SIG-M5 treated with dmso at 0.1 percent for 504 hours (cell line): Measurements from ENCODE around the gene XPO4.
A peak's percentile ranks its signal among the peaks of the same experiment; 100 is the strongest.

ENCODE experiments used
- DNase-seq: peaks from one replicate; lab custom pipeline; 2025; ENCODE audit not compliant: unreplicated experiment; lab: John Stamatoyannopoulos, UW

Gene XPO4

GRCh38 chr13:20828539-20829364 is 73.8 kb downstream of the XPO4 start:
- peak; percentile 70 for DNase-seq

DNA sequence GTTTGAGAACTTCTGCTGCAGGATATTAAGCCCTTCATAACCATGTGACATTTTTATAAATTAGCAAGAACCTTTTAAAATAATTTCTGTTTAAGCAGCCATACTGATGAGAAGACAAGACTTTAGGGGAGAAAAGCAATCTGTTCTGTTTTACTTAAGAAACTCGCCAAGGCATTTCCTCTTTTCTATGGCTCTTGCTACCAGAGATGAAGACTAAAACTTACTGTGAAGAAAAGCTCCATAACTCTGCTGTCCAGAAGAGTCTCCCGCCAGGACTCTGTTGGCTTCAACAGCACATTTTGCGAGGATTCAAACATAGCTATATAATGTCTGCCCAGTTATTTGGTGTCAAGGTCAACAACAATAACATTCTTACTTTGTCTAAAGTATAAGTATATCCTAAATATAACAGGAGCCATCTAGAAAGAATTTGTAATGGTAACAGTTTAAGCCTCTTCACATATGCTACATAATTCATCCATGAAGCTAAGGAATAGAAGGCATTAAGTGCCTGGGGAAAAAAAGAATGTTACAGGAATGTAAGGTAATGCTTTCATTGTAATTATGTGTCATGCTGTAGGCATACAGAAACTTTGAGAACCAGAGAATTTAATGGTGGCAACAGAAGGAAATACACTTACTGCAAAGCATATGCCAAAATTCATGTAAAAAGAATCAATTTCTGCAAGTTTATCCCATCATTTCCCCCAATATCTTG is 75.5 kb downstream of the XPO4 start:
- no peak for DNase-seq

DNA sequence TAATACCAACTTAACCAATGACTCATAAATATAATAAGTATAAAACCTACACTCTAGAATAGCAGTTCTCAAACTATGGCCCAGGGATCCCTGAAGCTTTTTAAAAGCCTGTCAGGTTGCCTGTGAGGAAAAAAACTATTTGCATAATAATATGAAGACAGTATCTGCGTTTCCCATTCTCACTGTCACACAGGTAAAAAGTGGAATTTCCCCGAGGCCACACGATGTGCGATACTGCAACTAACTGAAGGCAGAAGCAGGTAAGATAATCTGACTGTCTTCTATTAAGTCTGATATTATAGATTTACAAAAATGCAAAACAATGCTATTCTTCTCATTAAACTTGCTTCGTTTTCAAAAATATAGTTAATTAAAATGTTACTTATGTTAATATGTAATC is 76.2 kb downstream of the XPO4 start:
- DNase-seq, result no peak

GRCh38 chr13:20825477-20825875 is 77.1 kb downstream of the XPO4 start:
- DNase-seq, result no peak

- no peak for DNase-seq
Measured at GRCh38 chr13:20824762-20825476, 77.6 kb downstream of the XPO4 start.

DNA sequence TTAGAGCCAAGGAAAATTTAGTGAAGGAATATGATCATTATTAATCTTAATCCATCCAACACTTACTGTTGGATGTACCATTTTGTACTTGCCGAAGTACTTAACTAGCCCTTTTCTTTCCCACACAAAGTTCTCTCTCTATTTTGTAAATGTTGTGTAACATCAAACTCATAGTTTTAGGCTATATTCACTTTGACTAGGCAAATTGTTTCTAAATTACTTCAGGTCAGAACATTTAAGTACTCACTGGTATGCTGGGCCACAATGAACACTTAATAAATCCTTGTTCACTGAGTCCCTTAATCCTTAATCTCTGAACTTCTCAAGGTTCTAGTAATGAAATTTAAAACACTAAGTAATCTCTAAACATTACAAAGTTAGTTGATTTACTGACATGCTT is 79.5 kb downstream of the XPO4 start:
- no peak for DNase-seq

DNA sequence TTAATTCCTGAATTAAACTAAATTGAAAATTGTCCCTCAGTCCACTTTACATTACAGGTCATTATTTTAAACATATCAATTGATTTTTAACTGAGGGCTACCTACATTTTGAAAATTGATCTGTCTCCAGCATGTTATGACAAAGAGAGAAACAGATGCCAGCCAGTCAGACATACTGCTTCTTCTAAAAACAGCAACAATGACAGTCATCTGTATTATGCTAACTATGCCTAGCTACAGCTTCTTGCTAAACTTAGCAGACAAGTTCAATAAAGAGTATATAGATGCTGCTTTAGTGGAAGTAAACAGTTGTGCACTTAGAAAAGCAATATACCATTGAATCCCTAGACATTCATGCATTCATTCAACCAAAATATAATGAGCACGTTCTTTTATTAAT is 80.1 kb downstream of the XPO4 start:
- no peak for DNase-seq

DNA sequence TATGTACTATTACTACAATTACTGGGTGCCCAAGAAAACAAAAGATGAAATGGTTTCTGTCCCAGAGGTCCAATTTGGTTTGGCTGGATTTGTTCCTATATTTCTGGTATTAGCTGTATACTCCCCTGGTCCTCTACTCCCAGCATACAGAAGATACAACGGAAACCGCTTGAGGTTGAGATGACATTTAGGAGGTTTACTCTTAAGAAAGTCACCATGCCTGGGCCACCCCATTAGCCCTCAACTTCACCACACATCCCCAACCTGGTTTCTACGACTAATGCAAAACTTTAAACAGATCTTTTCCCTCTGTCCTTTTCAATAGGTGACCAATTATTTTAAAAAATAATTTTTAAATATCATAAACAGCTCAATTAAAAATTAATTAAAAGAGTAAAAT is 82.8 kb downstream of the XPO4 start:
- DNase-seq, result no peak

DNA sequence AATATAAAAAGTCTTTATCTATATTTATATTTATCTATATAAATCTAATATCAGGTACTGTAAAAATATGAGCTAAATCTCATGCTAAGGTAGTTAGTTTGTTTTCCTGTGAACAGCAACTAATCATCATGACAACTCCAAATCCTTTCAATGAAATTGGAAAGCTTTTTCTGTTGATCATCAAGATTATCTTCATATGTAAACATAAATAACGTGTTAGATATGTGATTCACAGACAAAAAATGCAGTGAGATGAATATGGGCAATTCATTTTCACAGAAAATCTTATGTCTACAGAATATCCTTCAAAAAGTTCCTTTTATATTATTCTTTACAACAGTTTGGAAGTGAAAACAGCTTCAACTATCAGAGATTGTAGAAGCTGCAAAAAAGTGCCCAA is 87.1 kb downstream of the XPO4 start:
- no peak for DNase-seq

GRCh38 chr13:20814224-20814910 is 88.2 kb downstream of the XPO4 start:
- DNase-seq, result no peak

DNA sequence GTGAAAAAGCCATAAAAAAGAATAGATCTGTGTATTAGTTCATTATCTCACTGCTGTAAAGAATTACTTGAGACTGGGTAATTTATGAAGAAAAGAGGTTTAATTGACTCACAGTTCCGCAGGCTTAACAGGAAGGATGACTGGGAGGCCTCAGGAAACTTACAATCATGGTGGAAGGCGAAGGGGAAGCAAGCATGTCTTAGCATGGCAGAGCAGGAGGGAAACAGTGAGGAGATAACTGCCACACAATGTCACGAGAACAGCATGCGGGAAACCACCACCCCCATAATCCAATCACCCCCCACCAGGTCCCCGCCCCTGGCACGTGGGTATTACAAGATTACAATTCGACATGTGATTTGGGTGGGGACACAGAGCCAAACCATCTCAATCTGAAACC is 89.7 kb downstream of the XPO4 start:
- no peak for DNase-seq

GRCh38 chr13:20810808-20811207 is 91.7 kb downstream of the XPO4 start:
- DNase-seq, result no peak

DNA sequence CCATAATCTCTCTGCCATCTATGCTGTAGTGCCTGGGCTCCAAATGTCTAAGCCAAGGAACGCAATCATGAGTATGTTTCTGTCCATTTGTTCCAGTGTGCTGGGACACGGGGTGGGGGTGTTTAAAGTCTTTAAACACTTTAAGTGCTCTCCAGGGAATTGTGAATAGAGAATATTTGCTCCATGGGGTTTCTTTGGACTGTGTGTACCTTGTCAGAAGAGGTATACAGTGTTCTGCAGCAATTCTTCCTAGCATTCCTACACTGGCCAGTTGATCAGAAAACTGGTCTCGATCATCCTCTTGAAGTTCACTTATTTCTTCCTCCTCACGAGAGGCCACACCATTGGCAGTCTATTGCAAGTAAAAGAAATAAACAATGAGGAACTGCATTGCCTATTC is 93.7 kb downstream of the XPO4 start:
- DNase-seq, result no peak

DNA sequence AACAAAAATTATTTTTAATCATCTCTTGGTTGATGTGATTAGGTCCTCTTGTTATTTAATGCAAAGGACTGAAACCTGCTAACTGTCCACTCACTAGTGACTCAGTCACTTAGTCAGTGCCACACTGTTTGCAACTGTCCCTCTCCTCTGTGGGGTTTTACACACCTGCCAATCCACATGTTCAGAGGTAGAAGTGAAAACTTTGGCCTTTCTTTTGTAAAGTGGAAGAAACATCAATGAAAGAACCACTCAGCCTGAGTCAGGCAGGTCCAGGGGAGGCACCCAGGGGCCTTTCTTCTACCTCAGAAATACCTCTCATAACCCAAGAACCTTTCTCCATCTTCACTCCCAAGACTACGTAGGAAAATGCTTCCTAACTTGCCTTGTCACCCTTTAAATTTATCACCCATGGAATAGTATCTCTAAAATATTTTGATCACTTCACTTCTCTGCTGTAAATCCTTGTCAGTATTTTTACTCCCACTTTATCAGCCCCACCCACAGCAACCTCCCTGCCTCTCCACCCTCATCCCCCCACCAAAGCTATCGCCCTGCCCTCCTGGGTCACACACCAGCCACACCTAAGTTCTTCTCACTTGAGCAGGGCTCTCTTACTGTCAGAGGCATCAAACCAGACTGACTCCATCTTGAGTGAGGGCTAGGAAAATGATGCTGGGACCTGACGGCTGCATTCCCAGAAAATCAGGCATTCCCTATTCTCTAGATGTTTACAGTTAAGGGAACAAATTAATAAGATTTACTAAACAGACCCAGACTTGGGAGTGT is 99.2 kb downstream of the XPO4 start:
- no peak for DNase-seq

DNA sequence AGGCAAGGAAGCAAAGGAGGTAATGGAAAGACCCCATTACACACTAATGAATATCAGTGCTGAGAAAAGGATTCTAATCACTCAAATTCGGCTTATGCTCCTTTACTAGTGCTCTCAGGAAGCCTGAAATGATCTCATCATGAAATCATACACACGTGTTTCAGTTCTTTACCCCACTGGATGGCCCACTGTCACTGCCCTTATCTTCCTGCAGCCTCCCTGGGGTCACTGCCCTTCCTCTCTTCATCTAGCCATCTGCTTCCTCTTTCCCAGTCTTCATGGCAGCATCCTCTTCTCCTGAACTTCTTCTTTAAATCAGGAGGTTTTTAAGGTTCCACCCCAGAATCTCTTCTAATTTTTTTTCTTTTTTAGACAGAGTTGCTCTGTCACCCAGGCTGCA is 100.8 kb downstream of the XPO4 start:
- peak; percentile 10 for DNase-seq

- no peak for DNase-seq
Measured at GRCh38 chr13:20799726-20800416, 102.7 kb downstream of the XPO4 start.

GRCh38 chr13:20798027-20798426 is 104.5 kb downstream of the XPO4 start:
- peak; percentile 89 for DNase-seq

DNA sequence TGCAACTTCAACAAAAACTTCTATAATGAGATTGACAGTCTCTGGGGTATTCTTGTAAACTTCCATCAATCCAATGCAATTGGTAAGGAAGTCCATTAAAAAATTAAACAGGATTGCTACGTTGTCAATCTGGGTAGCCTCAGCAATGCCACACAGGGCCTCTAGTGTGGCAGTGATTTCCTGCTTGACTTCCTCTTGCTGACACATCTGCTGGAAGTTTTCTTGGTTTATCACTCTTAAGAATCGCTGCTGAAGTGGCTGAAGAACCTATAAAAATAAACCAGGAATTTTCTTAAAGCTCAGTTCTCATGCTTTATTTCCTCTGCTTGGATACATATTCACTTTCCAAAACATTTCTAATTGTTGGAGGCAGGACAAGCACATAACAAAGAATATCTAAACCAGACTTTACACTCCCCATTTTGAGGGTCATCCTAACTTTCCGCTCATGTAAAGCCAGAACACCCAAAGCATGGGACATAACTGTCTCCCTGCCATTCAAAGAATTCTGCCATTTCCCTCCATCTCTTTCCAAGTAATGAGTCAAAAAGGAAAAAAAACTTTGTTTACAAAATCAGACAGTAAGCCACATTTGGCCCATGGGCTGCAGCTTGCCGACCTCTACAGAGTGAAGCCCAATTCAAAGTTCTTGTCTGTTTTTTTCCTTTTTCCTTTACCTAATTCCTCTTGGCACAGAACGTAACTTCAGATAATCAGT is 105.6 kb downstream of the XPO4 start:
- DNase-seq, result no peak

GRCh38 chr13:20789665-20790064 is 112.9 kb downstream of the XPO4 start:
- no peak for DNase-seq
